Trophoblast cell (in vitro differentiated cells and primary cell): ENCODE data around the gene MVK.
A peak's percentile ranks its signal among the peaks of the same experiment; 100 is the strongest.

Experiments used
- DNase-seq, 2 donors: peaks; one replicate each; pipeline ENCODE4 v3.0.0-alpha.2; 2016
- H2AFZ ChIP-seq: 2 replicates; pipeline ENCODE4 v1.6.1; 2013; ENCODE audit warnings: low read length, moderate library complexity, mild to moderate bottlenecking; ENCODE audit not compliant: insufficient read depth, poor library complexity
- H2AK5ac ChIP-seq: 2 replicates; pipeline ENCODE4 v1.6.1; 2013; ENCODE audit warnings: mild to moderate bottlenecking, low read length
- H2BK120ac ChIP-seq: 2 replicates; pipeline ENCODE4 v1.6.1; 2013; ENCODE audit warnings: low read length, mild to moderate bottlenecking, moderate library complexity; ENCODE audit not compliant: insufficient read depth, poor library complexity
- H2BK12ac ChIP-seq: 2 replicates; pipeline ENCODE4 v1.6.1; 2013; ENCODE audit warnings: mild to moderate bottlenecking, low read length, moderate library complexity
- H2BK5ac ChIP-seq: 2 replicates; pipeline ENCODE4 v1.6.1; 2013; ENCODE audit warnings: low read length, low read depth, moderate library complexity, mild to moderate bottlenecking; ENCODE audit not compliant: poor library complexity
- H3K14ac ChIP-seq: 2 replicates; pipeline ENCODE4 v1.6.1; 2013; ENCODE audit warnings: mild to moderate bottlenecking, low read length
- H3K18ac ChIP-seq: 2 replicates; pipeline ENCODE4 v1.6.1; 2013; ENCODE audit warnings: mild to moderate bottlenecking, low read length
- H3K23ac ChIP-seq: 2 replicates; pipeline ENCODE4 v1.6.1; 2013; ENCODE audit warnings: low read length
- H3K27ac ChIP-seq: 2 replicates; pipeline ENCODE4 v1.5.1; 2013; ENCODE audit warnings: low read depth, mild to moderate bottlenecking, inconsistent platforms, low read length, moderate library complexity
- H3K27me3 ChIP-seq: 2 replicates; pipeline ENCODE4 v1.6.1; 2013; ENCODE audit warnings: inconsistent platforms, mild to moderate bottlenecking, low read length, moderate library complexity; ENCODE audit not compliant: insufficient read depth
- H3K36me3 ChIP-seq, 2 experiments: 1 replicate in 1 of 2; 2 replicates in 1 of 2; pipeline ENCODE4 v1.6.1; 2013; ENCODE audit warnings: low read length in 2 of 2, mild to moderate bottlenecking in 2 of 2, moderate library complexity in 1 of 2; ENCODE audit not compliant: insufficient read depth in 2 of 2, control insufficient read depth in 1 of 2
- H3K4ac ChIP-seq: 2 replicates; pipeline ENCODE4 v1.6.1; 2013; ENCODE audit warnings: low read depth, mild to moderate bottlenecking, low read length, moderate library complexity
- H3K4me1 ChIP-seq, 2 experiments: 1 replicate in 1 of 2; 2 replicates in 1 of 2; pipeline ENCODE4 v1.6.1; 2013; ENCODE audit warnings: low read length in 2 of 2, mild to moderate bottlenecking in 2 of 2, moderate library complexity in 1 of 2; ENCODE audit not compliant: insufficient read depth in 2 of 2, control insufficient read depth in 1 of 2
- H3K4me2 ChIP-seq: 2 replicates; pipeline ENCODE4 v1.6.1; 2013; ENCODE audit warnings: inconsistent platforms, mild to moderate bottlenecking, low read length, moderate library complexity
- H3K4me3 ChIP-seq: 2 replicates; pipeline ENCODE4 v1.5.1; 2013; ENCODE audit warnings: mild to moderate bottlenecking, low read depth, low read length, inconsistent platforms
- H3K79me1 ChIP-seq: one replicate; pipeline ENCODE4 v1.6.1; 2013; ENCODE audit warnings: low read length
- H3K79me2 ChIP-seq: 2 replicates; pipeline ENCODE4 v1.6.1; 2013; ENCODE audit warnings: low read length, mild to moderate bottlenecking; ENCODE audit not compliant: control insufficient read depth, insufficient read depth, poor library complexity
- H3K9ac ChIP-seq: 2 replicates; pipeline ENCODE4 v1.6.1; 2013; ENCODE audit warnings: mild to moderate bottlenecking, low read length
- H3K9me3 ChIP-seq: 2 replicates; pipeline ENCODE4 v1.6.1; 2013; ENCODE audit warnings: low read depth, mild to moderate bottlenecking, control low read depth, inconsistent platforms, low read length; ENCODE audit not compliant: insufficient read depth
- H4K12ac ChIP-seq: 2 replicates; pipeline ENCODE4 v1.6.1; 2013; ENCODE audit warnings: low read depth, mild to moderate bottlenecking, low read length, moderate library complexity
- H4K8ac ChIP-seq: 2 replicates; pipeline ENCODE4 v1.6.1; 2013; ENCODE audit warnings: low read depth, mild to moderate bottlenecking, low read length, moderate library complexity
- H4K91ac ChIP-seq: one replicate; pipeline ENCODE4 v1.6.1; 2013; ENCODE audit warnings: low read depth, mild to moderate bottlenecking, low read length, moderate library complexity
- WGBS: extraction: QIAGEN DNeasy Blood & Tissue Kit; methylation state at CpG from one replicate; pipeline ENCODE4 v1.1.7; 2013; ENCODE audit warnings: missing lambda C conversion rate; ENCODE audit not compliant: insufficient read length, insufficient coverage; ENCODE audit errors: extremely low coverage; 5-methylcytosine and 5-hydroxymethylcytosine counted together

MVK gene

GRCh38 chr12:109589691-109590245 is 16.2 kb downstream of the MVK start:
- Histone ChIP-seq H3K4ac (no peak overlapping the region), H3K4me2 (no peak overlapping the region), H3K9me3 (no peaks in the 10 kb centered on the region), H3K79me2 (no peaks in the 10 kb centered on the region), H4K91ac (no peak overlapping the region), H3K4me1 (no peaks in the 10 kb centered on the region), H3K23ac (no peak overlapping the region), H3K27ac (no peak overlapping the region), H3K4me3 (no peak overlapping the region), H4K8ac (no peak overlapping the region), H3K18ac (no peak overlapping the region), H2AFZ (no peak overlapping the region), H2BK5ac (no peak overlapping the region), H3K27me3 (no peaks in the 10 kb centered on the region), H2BK12ac (no peak overlapping the region), H3K14ac (no peak overlapping the region), H4K12ac (no peak overlapping the region), H3K36me3 (peaks cover 83 to 85% of the 10 kb centered on the region in 2 experiments), H3K79me1 (no peaks in the 10 kb centered on the region), H3K9ac (no peak overlapping the region), H2AK5ac (no peak overlapping the region), H2BK120ac (no peak overlapping the region)
- WGBS: no CpG with 5 or more reads among the region's 16 CpGs
- DNase-seq: no peak

DNA sequence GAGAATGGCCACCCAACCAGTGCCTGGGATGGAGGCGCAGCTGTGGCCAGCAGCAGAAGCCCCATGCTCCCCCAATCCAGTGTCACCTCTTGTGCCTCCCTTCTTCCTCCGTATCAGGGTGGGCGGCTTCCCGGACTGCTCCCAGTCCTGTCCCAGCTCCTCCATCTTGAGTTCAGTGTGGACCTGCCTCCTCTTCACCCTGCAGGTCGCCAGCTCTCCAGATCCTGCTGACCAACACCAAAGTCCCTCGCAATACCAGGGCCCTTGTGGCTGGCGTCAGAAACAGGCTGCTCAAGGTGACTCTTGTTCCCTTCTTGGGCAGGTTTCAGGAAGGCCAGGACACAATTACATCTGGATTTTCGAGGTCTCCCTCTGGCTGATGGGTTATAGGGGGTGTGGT is 17.0 kb downstream of the MVK start:
- no peaks in the 10 kb centered on the region for H3K79me1 ChIP-seq
- H2BK12ac ChIP-seq: no peak overlapping the region
- no peak overlapping the region for H4K8ac ChIP-seq
- no peak overlapping the region for H4K12ac ChIP-seq
- H3K9me3 ChIP-seq: no peaks in the 10 kb centered on the region
- no peak overlapping the region for H2BK120ac ChIP-seq
- no peak overlapping the region for H4K91ac ChIP-seq
- no peak overlapping the region for H3K4ac ChIP-seq
- H3K9ac ChIP-seq: no peak overlapping the region
- H3K23ac ChIP-seq: no peak overlapping the region
- H3K18ac ChIP-seq: no peak overlapping the region
- no peaks in the 10 kb centered on the region for H3K79me2 ChIP-seq
- H3K27ac ChIP-seq: no peak overlapping the region
- no peak overlapping the region for H2AK5ac ChIP-seq
- no peak overlapping the region for H2AFZ ChIP-seq
- no peak for DNase-seq
- H3K4me3 ChIP-seq: no peak overlapping the region
- H3K27me3 ChIP-seq: no peaks in the 10 kb centered on the region
- WGBS: no CpG with 5 or more reads among the region's 8 CpGs
- no peaks in the 10 kb centered on the region for H3K4me1 ChIP-seq
- peaks cover 86% of the 10 kb centered on the region in 2 experiments for H3K36me3 ChIP-seq
- H3K14ac ChIP-seq: no peak overlapping the region
- no peak overlapping the region for H3K4me2 ChIP-seq
- H2BK5ac ChIP-seq: no peak overlapping the region

- Histone ChIP-seq H3K14ac (no peak overlapping the region), H3K4me3 (no peak overlapping the region), H3K4ac (no peak overlapping the region), H2AFZ (no peak overlapping the region), H2BK12ac (no peak overlapping the region), H3K27me3 (no peaks in the 10 kb centered on the region), H3K9ac (no peak overlapping the region), H3K4me1 (no peaks in the 10 kb centered on the region), H2BK120ac (no peak overlapping the region), H3K9me3 (no peaks in the 10 kb centered on the region), H3K18ac (no peak overlapping the region), H4K12ac (peak overlapping the region; percentile 9), H3K27ac (no peak overlapping the region), H3K79me1 (no peaks in the 10 kb centered on the region), H4K91ac (no peak overlapping the region), H2BK5ac (no peak overlapping the region), H3K4me2 (no peak overlapping the region), H3K23ac (no peak overlapping the region), H3K36me3 (peaks cover 86 to 88% of the 10 kb centered on the region in 2 experiments), H4K8ac (no peak overlapping the region), H2AK5ac (no peak overlapping the region), H3K79me2 (no peaks in the 10 kb centered on the region)
- DNase-seq: no peak
- WGBS: no CpG with 5 or more reads among the region's 10 CpGs
Measured at GRCh38 chr12:109591041-109591440, 17.4 kb downstream of the MVK start.

- H3K36me3 ChIP-seq: peaks cover 83 to 87% of the 10 kb centered on the region in 2 experiments
- H2AFZ ChIP-seq: no peak overlapping the region
- H3K4me1 ChIP-seq: no peaks in the 10 kb centered on the region
- H3K4me3 ChIP-seq: no peak overlapping the region
- no peak overlapping the region for H3K4ac ChIP-seq
- H2BK12ac ChIP-seq: no peak overlapping the region
- no peak overlapping the region for H3K18ac ChIP-seq
- H2BK5ac ChIP-seq: no peak overlapping the region
- no peaks in the 10 kb centered on the region for H3K79me2 ChIP-seq
- H3K9ac ChIP-seq: no peak overlapping the region
- no peak overlapping the region for H4K12ac ChIP-seq
- no peak overlapping the region for H2BK120ac ChIP-seq
- H3K9me3 ChIP-seq: peaks cover 2% of the 10 kb centered on the region
- WGBS: no CpG with 5 or more reads among the region's 19 CpGs
- no peak overlapping the region for H3K27ac ChIP-seq
- DNase-seq: no peak
- no peaks in the 10 kb centered on the region for H3K27me3 ChIP-seq
- no peak overlapping the region for H2AK5ac ChIP-seq
- no peaks in the 10 kb centered on the region for H3K79me1 ChIP-seq
- no peak overlapping the region for H4K8ac ChIP-seq
- no peak overlapping the region for H3K4me2 ChIP-seq
- H4K91ac ChIP-seq: no peak overlapping the region
- no peak overlapping the region for H3K14ac ChIP-seq
- H3K23ac ChIP-seq: no peak overlapping the region
Measured at GRCh38 chr12:109592195-109592904, 18.8 kb downstream of the MVK start.
